Measurements from ENCODE around the gene CSMD2. TPM values are rescaled to one million over a fixed set of nuclear protein-coding genes. Genes with fewer than 3 reads are reported as not detected.

CSMD2 gene
- polyA plus RNA-seq, 4 donors, result under 0.01 to 0.54 (median 0.09) TPM

GRCh38 chr1:34065498-34065897 lies 99.5 kb downstream of the CSMD2 start:
- no peak overlapping the region for H3K4me3 ChIP-seq (ENCODE audit: low read depth in 1 of 3, low read length in 3 of 3)
- H3K27me3 ChIP-seq (ENCODE audit: control insufficient read depth in 3 of 3, insufficient read depth in 3 of 3, low read length in 3 of 3), result peaks cover 0 to 2% (median 0%) of the 10 kb centered on the region in 3 donors
- H3K9me3 ChIP-seq (ENCODE audit: control insufficient read depth in 2 of 2, insufficient read depth in 1 of 2, low read depth in 1 of 2, low read length in 1 of 2), result no peaks in the 10 kb centered on the region
- DNase-seq (no peak), FAIRE-seq (no peak)
- no peaks in the 10 kb centered on the region for H3K36me3 ChIP-seq (ENCODE audit: control insufficient read depth in 3 of 3, insufficient read depth in 2 of 3, low read depth in 1 of 3, low read length in 3 of 3)
- H3K27ac ChIP-seq (ENCODE audit: low read depth in 1 of 3, low read length in 2 of 3), result no peak overlapping the region
- WGBS, 3 donors, result 83 to 91% (median 83%) methylated on average over 2 of the region's 2 CpGs
- no peaks in the 10 kb centered on the region for H3K4me1 ChIP-seq (ENCODE audit: control insufficient read depth in 3 of 3, insufficient read depth in 2 of 3, low read depth in 1 of 3, low read length in 2 of 3)

GRCh38 chr1:34060901-34061415 lies 104.1 kb downstream of the CSMD2 start:
- H3K4me1 ChIP-seq (ENCODE audit: control insufficient read depth in 3 of 3, insufficient read depth in 2 of 3, low read depth in 1 of 3, low read length in 2 of 3), result no peaks in the 10 kb centered on the region
- no peaks in the 10 kb centered on the region for H3K27me3 ChIP-seq (ENCODE audit: control insufficient read depth in 3 of 3, insufficient read depth in 3 of 3, low read length in 3 of 3)
- 68 to 77% (median 76%) methylated on average over 10 of the region's 10 CpGs for WGBS, 3 donors
- H3K4me3 ChIP-seq (ENCODE audit: low read depth in 1 of 3, low read length in 3 of 3), result no peak overlapping the region
- H3K36me3 ChIP-seq (ENCODE audit: control insufficient read depth in 3 of 3, insufficient read depth in 2 of 3, low read depth in 1 of 3, low read length in 3 of 3), result no peaks in the 10 kb centered on the region
- FAIRE-seq (no peak), DNase-seq (no peak)
- no peaks in the 10 kb centered on the region for H3K9me3 ChIP-seq (ENCODE audit: control insufficient read depth in 2 of 2, insufficient read depth in 1 of 2, low read depth in 1 of 2, low read length in 1 of 2)
- H3K27ac ChIP-seq (ENCODE audit: low read depth in 1 of 3, low read length in 2 of 3), result no peak overlapping the region

DNA sequence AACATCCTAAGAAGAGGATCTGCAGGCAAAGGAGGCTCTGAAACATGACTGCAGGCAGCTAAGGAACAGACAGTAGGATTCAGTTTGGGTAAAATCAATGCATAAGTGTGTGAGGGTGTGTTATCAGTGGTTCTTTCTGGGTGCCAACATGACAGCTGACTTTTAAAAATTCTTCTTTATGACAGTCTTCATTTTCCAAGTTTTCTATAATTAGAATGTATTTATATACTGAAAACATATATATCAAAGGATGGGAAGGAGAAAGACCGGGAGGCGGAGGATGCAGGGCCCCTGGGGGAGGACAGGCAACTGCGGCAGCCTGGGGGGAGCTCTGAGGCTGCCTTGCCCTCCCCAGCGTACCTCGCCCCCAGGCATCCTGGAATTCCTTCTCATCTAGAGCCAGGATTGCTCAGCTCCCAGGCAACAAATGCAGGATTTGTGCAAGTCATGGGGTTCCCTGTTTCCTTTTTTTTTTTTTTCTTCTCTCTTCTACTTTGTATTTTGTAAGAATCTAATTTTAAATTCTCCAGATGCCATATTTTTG lies 104.8 kb downstream of the CSMD2 start:
- FAIRE-seq, result no peak
- DNase-seq, result no peak
- WGBS, 3 donors, result 80 to 81% (median 81%) methylated on average over 5 of the region's 5 CpGs

DNA sequence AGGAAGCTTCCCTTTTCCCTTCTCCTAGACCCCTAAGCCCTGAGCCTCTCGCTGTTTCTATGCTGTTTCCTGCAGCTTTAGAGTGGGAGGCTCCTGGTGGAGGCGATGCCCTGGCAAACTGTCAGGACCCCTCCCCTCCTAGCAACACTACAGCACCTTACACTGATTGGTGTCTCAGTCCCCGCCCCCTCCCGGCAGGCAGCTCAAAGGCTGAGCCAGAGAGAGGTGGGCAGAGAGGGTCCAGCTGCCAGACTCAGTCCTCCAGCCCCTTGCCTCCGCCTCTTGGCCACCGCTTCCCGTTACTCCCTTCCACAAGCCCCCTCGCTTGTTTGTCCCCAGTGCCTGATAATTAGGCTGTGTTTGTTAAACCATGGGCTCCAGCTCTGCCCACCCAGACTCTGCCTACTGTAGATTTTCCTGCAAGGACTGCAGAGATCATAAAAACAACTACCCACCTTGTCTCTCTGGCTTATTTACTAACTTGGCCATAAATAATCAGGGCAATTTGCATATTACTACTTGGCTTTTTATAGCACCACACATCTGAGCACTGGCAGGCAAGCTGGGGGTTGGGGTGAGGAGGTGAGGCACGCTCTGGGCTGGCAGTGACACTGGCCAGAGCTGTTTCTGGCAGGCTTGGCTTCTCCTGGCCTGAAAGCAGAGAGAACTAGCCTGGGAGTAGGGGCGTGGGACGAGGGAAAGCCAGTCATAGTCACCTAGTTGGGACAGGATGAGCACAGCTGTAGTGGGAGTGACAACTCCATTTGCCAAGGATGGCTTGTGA lies 107.5 kb downstream of the CSMD2 start:
- WGBS, 3 donors, result 18 to 28% (median 21%) methylated on average over 11 of the region's 11 CpGs

More for the DNA sequence above, 104.8 kb downstream of the CSMD2 start:
- no peak overlapping the region for H3K27ac ChIP-seq (ENCODE audit: low read depth in 1 of 3, low read length in 2 of 3)
- no peak overlapping the region for H3K4me3 ChIP-seq (ENCODE audit: low read depth in 1 of 3, low read length in 3 of 3)
- no peaks in the 10 kb centered on the region for H3K9me3 ChIP-seq (ENCODE audit: control insufficient read depth in 2 of 2, insufficient read depth in 1 of 2, low read depth in 1 of 2, low read length in 1 of 2)
- H3K36me3 ChIP-seq (ENCODE audit: control insufficient read depth in 3 of 3, insufficient read depth in 2 of 3, low read depth in 1 of 3, low read length in 3 of 3), result no peaks in the 10 kb centered on the region
- no peaks in the 10 kb centered on the region for H3K4me1 ChIP-seq (ENCODE audit: control insufficient read depth in 3 of 3, insufficient read depth in 2 of 3, low read depth in 1 of 3, low read length in 2 of 3)
- no peaks in the 10 kb centered on the region for H3K27me3 ChIP-seq (ENCODE audit: control insufficient read depth in 3 of 3, insufficient read depth in 3 of 3, low read length in 3 of 3)

DNA sequence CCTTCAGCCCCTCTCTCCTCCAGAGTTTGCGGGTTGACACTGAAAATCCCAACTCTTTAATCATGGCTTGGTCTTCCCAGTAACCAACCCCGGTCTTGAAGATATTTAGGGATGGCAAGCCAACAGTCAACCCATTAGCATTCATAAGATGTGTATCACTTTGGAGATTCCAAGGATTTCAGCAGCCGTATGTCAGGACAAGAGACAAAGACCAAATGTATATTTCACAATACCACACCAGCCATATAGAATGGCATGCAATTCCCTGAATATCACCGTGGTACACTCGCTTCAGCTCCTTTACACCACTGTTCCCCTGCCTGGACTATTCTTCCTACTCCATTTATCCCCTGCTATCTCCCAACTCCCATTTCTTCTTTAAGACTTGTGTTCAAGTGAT lies 109.2 kb downstream of the CSMD2 start:
- no peak for DNase-seq
- WGBS, 3 donors, result 90 to 93% (median 92%) methylated on average over 5 of the region's 5 CpGs
- H3K9me3 ChIP-seq (ENCODE audit: control insufficient read depth in 2 of 2, insufficient read depth in 1 of 2, low read depth in 1 of 2, low read length in 1 of 2), result no peaks in the 10 kb centered on the region
- FAIRE-seq, result no peak
- no peaks in the 10 kb centered on the region for H3K27me3 ChIP-seq (ENCODE audit: control insufficient read depth in 3 of 3, insufficient read depth in 3 of 3, low read length in 3 of 3)
- H3K4me3 ChIP-seq (ENCODE audit: low read depth in 1 of 3, low read length in 3 of 3), result no peak overlapping the region
- H3K27ac ChIP-seq (ENCODE audit: low read depth in 1 of 3, low read length in 2 of 3), result no peak overlapping the region
- H3K36me3 ChIP-seq (ENCODE audit: control insufficient read depth in 3 of 3, insufficient read depth in 2 of 3, low read depth in 1 of 3, low read length in 3 of 3), result no peaks in the 10 kb centered on the region
- H3K4me1 ChIP-seq (ENCODE audit: control insufficient read depth in 3 of 3, insufficient read depth in 2 of 3, low read depth in 1 of 3, low read length in 2 of 3), result no peaks in the 10 kb centered on the region

More for the DNA sequence above, 107.5 kb downstream of the CSMD2 start:
- Histone ChIP-seq H3K9me3 (ENCODE audit: control insufficient read depth in 2 of 2, insufficient read depth in 1 of 2, low read depth in 1 of 2, low read length in 1 of 2) (no peaks in the 10 kb centered on the region), H3K4me3 (ENCODE audit: low read depth in 1 of 3, low read length in 3 of 3) (no peak overlapping the region), H3K27me3 (ENCODE audit: control insufficient read depth in 3 of 3, insufficient read depth in 3 of 3, low read length in 3 of 3) (no peaks in the 10 kb centered on the region), H3K36me3 (ENCODE audit: control insufficient read depth in 3 of 3, insufficient read depth in 2 of 3, low read depth in 1 of 3, low read length in 3 of 3) (no peaks in the 10 kb centered on the region), H3K4me1 (ENCODE audit: control insufficient read depth in 3 of 3, insufficient read depth in 2 of 3, low read depth in 1 of 3, low read length in 2 of 3) (no peaks in the 10 kb centered on the region), H3K27ac (ENCODE audit: low read depth in 1 of 3, low read length in 2 of 3) (no peak overlapping the region)
- DNase-seq (no peak), FAIRE-seq (no peak)

DNA sequence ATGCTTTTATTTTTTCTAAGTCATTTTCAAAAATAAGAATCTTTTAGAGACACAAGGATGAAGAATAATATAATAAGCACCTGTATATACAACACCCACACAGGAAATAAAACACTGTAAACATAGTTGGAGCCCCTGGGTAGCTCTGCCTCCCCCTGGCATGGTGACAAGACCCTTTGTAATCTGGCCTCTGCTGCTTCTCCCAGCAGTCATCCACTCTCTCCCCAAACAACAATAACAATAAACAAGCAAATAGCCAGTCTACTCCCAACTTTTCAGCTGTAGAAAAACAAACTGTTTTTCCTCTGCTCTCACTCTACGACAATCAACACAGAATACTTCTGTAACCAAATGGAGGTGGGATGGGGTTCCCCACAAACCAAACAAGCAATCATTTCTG lies 110.1 kb downstream of the CSMD2 start:
- FAIRE-seq, result no peak
- 40 to 63% (median 48%) methylated on average over 1 of the region's 1 CpG for WGBS, 3 donors
- Histone ChIP-seq H3K4me1 (ENCODE audit: control insufficient read depth in 3 of 3, insufficient read depth in 2 of 3, low read depth in 1 of 3, low read length in 2 of 3) (no peaks in the 10 kb centered on the region), H3K27me3 (ENCODE audit: control insufficient read depth in 3 of 3, insufficient read depth in 3 of 3, low read length in 3 of 3) (no peaks in the 10 kb centered on the region), H3K27ac (ENCODE audit: low read depth in 1 of 3, low read length in 2 of 3) (no peak overlapping the region), H3K9me3 (ENCODE audit: control insufficient read depth in 2 of 2, insufficient read depth in 1 of 2, low read depth in 1 of 2, low read length in 1 of 2) (peaks cover 0 to 2% of the 10 kb centered on the region in 2 donors), H3K4me3 (ENCODE audit: low read depth in 1 of 3, low read length in 3 of 3) (no peak overlapping the region), H3K36me3 (ENCODE audit: control insufficient read depth in 3 of 3, insufficient read depth in 2 of 3, low read depth in 1 of 3, low read length in 3 of 3) (no peaks in the 10 kb centered on the region)
- no peak for DNase-seq

GRCh38 chr1:34053660-34054059 lies 111.4 kb downstream of the CSMD2 start:
- no peaks in the 10 kb centered on the region for H3K4me1 ChIP-seq (ENCODE audit: control insufficient read depth in 3 of 3, insufficient read depth in 2 of 3, low read depth in 1 of 3, low read length in 2 of 3)

GRCh38 chr1:34052565-34052964 lies 112.5 kb downstream of the CSMD2 start:
- H3K4me1 ChIP-seq (ENCODE audit: control insufficient read depth in 3 of 3, insufficient read depth in 2 of 3, low read depth in 1 of 3, low read length in 2 of 3), result no peaks in the 10 kb centered on the region
- H3K27ac ChIP-seq (ENCODE audit: low read depth in 1 of 3, low read length in 2 of 3), result no peak overlapping the region
- WGBS, 3 donors, result 80 to 87% (median 86%) methylated on average over 6 of the region's 6 CpGs
- H3K4me3 ChIP-seq (ENCODE audit: low read depth in 1 of 3, low read length in 3 of 3), result no peak overlapping the region
- H3K27me3 ChIP-seq (ENCODE audit: control insufficient read depth in 3 of 3, insufficient read depth in 3 of 3, low read length in 3 of 3), result no peaks in the 10 kb centered on the region
- DNase-seq (no peak), FAIRE-seq (no peak)
- H3K36me3 ChIP-seq (ENCODE audit: control insufficient read depth in 3 of 3, insufficient read depth in 2 of 3, low read depth in 1 of 3, low read length in 3 of 3), result no peaks in the 10 kb centered on the region
- H3K9me3 ChIP-seq (ENCODE audit: control insufficient read depth in 2 of 2, insufficient read depth in 1 of 2, low read depth in 1 of 2, low read length in 1 of 2), result peaks cover 0 to 2% of the 10 kb centered on the region in 2 donors

More at GRCh38 chr1:34053660-34054059, 111.4 kb downstream of the CSMD2 start:
- no peak for DNase-seq
- no peak for FAIRE-seq
- H3K36me3 ChIP-seq (ENCODE audit: control insufficient read depth in 3 of 3, insufficient read depth in 2 of 3, low read depth in 1 of 3, low read length in 3 of 3), result no peaks in the 10 kb centered on the region
- H3K27me3 ChIP-seq (ENCODE audit: control insufficient read depth in 3 of 3, insufficient read depth in 3 of 3, low read length in 3 of 3), result no peaks in the 10 kb centered on the region
- H3K27ac ChIP-seq (ENCODE audit: low read depth in 1 of 3, low read length in 2 of 3), result no peak overlapping the region
- WGBS, 3 donors, result 92 to 94% (median 92%) methylated on average over 2 of the region's 2 CpGs
- no peak overlapping the region for H3K4me3 ChIP-seq (ENCODE audit: low read depth in 1 of 3, low read length in 3 of 3)
- H3K9me3 ChIP-seq (ENCODE audit: control insufficient read depth in 2 of 2, insufficient read depth in 1 of 2, low read depth in 1 of 2, low read length in 1 of 2), result peaks cover 0 to 2% of the 10 kb centered on the region in 2 donors
